SK-N-SH treated with all-trans-retinoic acid at 6 μM for 48 hours (cell line): Measurements from ENCODE around the gene RPRD1B.

ENCODE experiments used
- ATAC-seq: fragments of 200-7000 bp; cut with Tn5 transposase; 3 replicates; pipeline ENCODE4 v1.9.1; 2020; ENCODE audit warnings: mild to moderate bottlenecking, moderate library complexity
- ARNTL ChIP-seq: fragments of 450-650 bp; formaldehyde crosslinking; IDR thresholded peaks from 2 replicates; pipeline ENCODE4 v1.5.0; 2020; ENCODE audit warnings: low read depth, mild to moderate bottlenecking, moderate library complexity, borderline replicate concordance
- BACH2 ChIP-seq: fragments of 250-450 bp; sonication (Bioruptor Pico); IDR thresholded peaks from 2 replicates; pipeline ENCODE4 v1.9.0; 2021; ENCODE audit warnings: mild to moderate bottlenecking, borderline replicate concordance
- CREB5 ChIP-seq: fragments of 250-450 bp; sonication (Bioruptor Pico); IDR thresholded peaks from 2 replicates; pipeline ENCODE4 v1.5.1; 2020; ENCODE audit warnings: low read depth, mild to moderate bottlenecking, moderate library complexity
- CSDC2 ChIP-seq: fragments of 250-450 bp; sonication (Bioruptor Pico); IDR thresholded peaks from 2 replicates; pipeline ENCODE4 v1.5.0; 2020; ENCODE audit warnings: mild to moderate bottlenecking, moderate library complexity
- CSRNP3 ChIP-seq: fragments of 250-450 bp; sonication (Bioruptor Pico); IDR thresholded peaks from 2 replicates; pipeline ENCODE4 v1.5.1; 2021; ENCODE audit warnings: mild to moderate bottlenecking, moderate library complexity
- ESRRG ChIP-seq: fragments of 250-450 bp; sonication (Bioruptor Pico); IDR thresholded peaks from 2 replicates; pipeline ENCODE4 v1.6.1; 2021; ENCODE audit warnings: mild to moderate bottlenecking
- GLIS3 ChIP-seq: fragments of 250-450 bp; sonication (Bioruptor Pico); IDR thresholded peaks from 2 replicates; pipeline ENCODE4 v1.5.0; 2020; ENCODE audit warnings: mild to moderate bottlenecking, moderate library complexity
- ISL1 ChIP-seq: fragments of 250-450 bp; sonication (Bioruptor Pico); IDR thresholded peaks from 2 replicates; pipeline ENCODE4 v2.1.2; 2022; ENCODE audit warnings: mild to moderate bottlenecking, moderate library complexity
- OSR1 ChIP-seq: fragments of 250-450 bp; sonication (Bioruptor Pico); IDR thresholded peaks from 2 replicates; pipeline ENCODE4 v1.8.0; 2022; ENCODE audit warnings: moderate library complexity, mild to moderate bottlenecking, inconsistent platforms
- PATZ1 ChIP-seq: fragments of 250-450 bp; sonication (Bioruptor Pico); IDR thresholded peaks from 2 replicates; pipeline ENCODE4 v1.8.0; 2020; ENCODE audit warnings: mild to moderate bottlenecking, moderate library complexity, borderline replicate concordance
- POU6F1 ChIP-seq: fragments of 250-450 bp; sonication (Bioruptor Pico); IDR thresholded peaks from 2 replicates; pipeline ENCODE4 v1.8.0; 2021; ENCODE audit warnings: low read depth, mild to moderate bottlenecking, moderate library complexity, borderline replicate concordance
- PPARA ChIP-seq: fragments of 250-450 bp; sonication (Bioruptor Pico); IDR thresholded peaks from 2 replicates; pipeline ENCODE4 v1.5.0; 2020; ENCODE audit warnings: mild to moderate bottlenecking, borderline replicate concordance
- RARB ChIP-seq: fragments of 250-450 bp; sonication (Bioruptor Pico); IDR thresholded peaks from 2 replicates; pipeline ENCODE4 v1.8.0; 2021; ENCODE audit warnings: mild to moderate bottlenecking, moderate library complexity
- SNAI2 ChIP-seq: fragments of 250-450 bp; sonication (Bioruptor Pico); IDR thresholded peaks from 2 replicates; pipeline ENCODE4 v1.5.0; 2020; ENCODE audit warnings: mild to moderate bottlenecking, moderate library complexity
- TCF4 ChIP-seq: fragments of 250-450 bp; sonication (Bioruptor Pico); IDR thresholded peaks from 2 replicates; pipeline ENCODE4 v1.8.0; 2021; ENCODE audit warnings: mild to moderate bottlenecking, moderate library complexity, borderline replicate concordance
- TOX ChIP-seq: fragments of 250-450 bp; sonication (Bioruptor Pico); IDR thresholded peaks from 2 replicates; pipeline ENCODE4 v1.8.0; 2021; ENCODE audit warnings: mild to moderate bottlenecking, moderate library complexity, borderline replicate concordance
- TSHZ2 ChIP-seq: fragments of 250-450 bp; sonication (Bioruptor Pico); IDR thresholded peaks from 2 replicates; pipeline ENCODE4 v1.5.0; 2020; ENCODE audit warnings: mild to moderate bottlenecking, moderate library complexity
- ZC3H10 ChIP-seq: fragments of 250-450 bp; sonication (Bioruptor Pico); IDR thresholded peaks from 2 replicates; pipeline ENCODE4 v1.5.1; 2021; ENCODE audit warnings: mild to moderate bottlenecking, moderate library complexity
- ZFP3 ChIP-seq: fragments of 250-450 bp; sonication (Bioruptor Pico); IDR thresholded peaks from 2 replicates; pipeline ENCODE4 v1.5.0; 2020; ENCODE audit warnings: mild to moderate bottlenecking, moderate library complexity
- ZFP30 ChIP-seq: fragments of 450-650 bp; formaldehyde crosslinking; IDR thresholded peaks from 2 replicates; pipeline ENCODE4 v1.5.0; 2022; ENCODE audit warnings: mild to moderate bottlenecking, moderate library complexity
- ZNF565 ChIP-seq: fragments of 450-650 bp; formaldehyde crosslinking; conservative IDR thresholded peaks from 2 replicates; pipeline ENCODE4 v1.5.0; 2020; ENCODE audit warnings: low read depth, mild to moderate bottlenecking, moderate library complexity
- ZNF70 ChIP-seq: fragments of 450-650 bp; formaldehyde crosslinking; IDR thresholded peaks from 2 replicates; pipeline ENCODE4 v1.5.0; 2020; ENCODE audit warnings: mild to moderate bottlenecking, moderate library complexity
- ZNF8 ChIP-seq: fragments of 450-650 bp; formaldehyde crosslinking; IDR thresholded peaks from 2 replicates; pipeline ENCODE4 v1.5.0; 2020; ENCODE audit warnings: mild to moderate bottlenecking, moderate library complexity

Gene RPRD1B

GRCh38 chr20:38066969-38067716 lies 33.6 kb downstream of the RPRD1B start:
- ATAC-seq: peak; percentile 25; the same call in 1 of the 3 replicates

DNA sequence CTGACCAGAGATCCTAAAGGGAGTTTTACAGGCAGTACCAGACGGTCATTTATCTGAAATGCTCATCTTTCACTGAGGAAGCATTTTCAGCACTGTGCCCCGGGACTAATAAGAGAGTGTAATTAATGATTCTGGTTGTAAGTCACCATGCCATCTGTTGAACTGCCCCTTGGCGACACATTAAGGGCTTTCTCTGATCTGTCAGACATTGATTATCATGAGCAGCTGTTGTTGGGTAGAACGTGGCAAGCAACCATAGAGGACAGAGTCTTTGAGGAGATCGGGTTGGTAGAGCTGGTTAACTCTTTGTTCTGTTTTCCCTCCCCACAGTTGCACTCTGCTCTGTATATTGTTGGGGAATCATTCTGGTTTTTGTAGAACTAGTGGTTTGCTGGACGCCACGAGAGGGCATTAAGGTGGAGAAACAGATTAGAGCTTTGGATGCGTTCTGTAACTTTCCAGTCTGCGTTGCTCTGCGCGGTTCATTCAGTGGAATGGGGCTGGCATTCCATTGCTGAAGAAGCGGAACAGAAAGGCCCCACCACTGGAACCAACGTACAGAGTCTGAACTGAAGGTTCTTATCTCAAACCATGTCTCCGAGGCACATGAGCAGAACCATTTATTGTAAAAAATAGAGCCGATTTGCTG lies 34.3 kb downstream of the RPRD1B start:
- ATAC-seq: peak; percentile 21; the same call in 1 of the 3 replicates
- TF ChIP-seq ZFP30 (CRISPR knock-in tag): no peak
- no peak for TF ChIP-seq ESRRG (CRISPR knock-in tag)
- TF ChIP-seq TSHZ2 (CRISPR knock-in tag): peak; percentile 68; the same call in 1 of the 2 replicates
- 0 out of 2 replicates have a peak, but pooled peaks have one; percentile 8 for TF ChIP-seq ZNF8 (CRISPR knock-in tag)
- no peak for TF ChIP-seq RARB (CRISPR knock-in tag)
- no peak for TF ChIP-seq CSDC2 (CRISPR knock-in tag)
- no peak for TF ChIP-seq ZNF70 (CRISPR knock-in tag)
- no peak for TF ChIP-seq POU6F1
- no peak for TF ChIP-seq ZFP3
- TF ChIP-seq SNAI2: no peak
- peak; percentile 73; the same call in 1 of the 2 replicates for TF ChIP-seq TCF4 (CRISPR knock-in tag)

More at GRCh38 chr20:38066969-38067716, 33.6 kb downstream of the RPRD1B start:
- TF ChIP-seq BACH2 (CRISPR knock-in tag) (no peak), ZFP30 (CRISPR knock-in tag) (no peak), TCF4 (CRISPR knock-in tag) (no peak), POU6F1 (no peak), CREB5 (CRISPR knock-in tag) (no peak), SNAI2 (no peak), OSR1 (no peak), GLIS3 (CRISPR knock-in tag) (no peak), PATZ1 (CRISPR knock-in tag) (no peak), ZC3H10 (CRISPR knock-in tag) (no peak), ARNTL (CRISPR knock-in tag) (no peak), ESRRG (CRISPR knock-in tag) (no peak), CSRNP3 (CRISPR knock-in tag) (no peak), PPARA (CRISPR knock-in tag) (no peak), TOX (no peak), ZFP3 (no peak), ZNF565 (CRISPR knock-in tag) (no peak), ISL1 (no peak)
